Caki2 (cell line): ENCODE measurements around the gene BCKDHB. TPM values are rescaled to one million over a fixed set of nuclear protein-coding genes. Genes with fewer than 3 reads are reported as not detected.

Experiments used
- total RNA-seq: library from RNA; depleted of rRNA; stranded (reverse); fragments of >200 nt; shearing (Covaris generic); gene quantifications from 2 replicates; pipeline ENCODE4 v1.2.3, GENCODE V29; 2014; ENCODE audit warnings: low replicate concordance; rRNA removed

Gene BCKDHB
- total RNA-seq, 1 experiment from 2014 or later: 13.9 TPM

Other genes with a start within 250 kb of the BCKDHB start
- 3.0 and 4.8 TPM in 2 replicates for gene ELOVL4, start 159.1 kb upstream of the BCKDHB start, total RNA-seq
- gene TTK, start 102.0 kb upstream of the BCKDHB start, total RNA-seq: 34.6 and 54.0 TPM in 2 replicates